Measurements from ENCODE around the gene ABCF2. TPM values are rescaled to one million over a fixed set of nuclear protein-coding genes. Genes with fewer than 3 reads are reported as not detected.

ABCF2 gene
- total and polyA plus RNA-seq, 2 donors, result 18.9 to 26.1 TPM

DNA sequence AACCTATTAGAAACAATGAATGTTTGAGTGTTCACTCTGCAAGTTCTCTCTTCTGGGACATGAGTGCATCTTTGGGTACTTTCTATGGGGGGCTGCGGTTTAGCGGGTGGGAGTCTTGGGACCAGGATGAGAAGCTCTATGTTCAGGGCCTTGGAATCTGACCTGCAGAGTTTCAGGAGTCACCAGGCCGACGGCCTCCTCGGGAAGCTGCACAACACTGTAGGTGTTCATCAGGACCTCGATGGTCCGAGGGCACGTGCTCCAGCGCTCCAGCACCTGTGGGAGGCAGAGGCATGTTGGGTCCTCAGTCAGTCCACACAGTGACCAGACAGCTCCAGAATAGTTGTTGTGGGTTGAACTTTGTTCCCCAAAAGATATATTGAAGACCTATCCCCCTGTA is 50.6 kb downstream of the ABCF2 start:
- Histone ChIP-seq H3K27ac (ENCODE audit: low read depth in 1 of 2, low read length in 1 of 2) (no peak overlapping the region), H3K4me3 (ENCODE audit: low read length in 2 of 2) (no peak overlapping the region), H3K27me3 (ENCODE audit: control insufficient read depth in 2 of 2, insufficient read depth in 1 of 2, low read length in 1 of 2) (peaks cover 7 to 69% of the 10 kb centered on the region in 2 donors), H3K9me3 (ENCODE audit: control insufficient read depth in 2 of 2, insufficient read depth in 1 of 2, low read length in 1 of 2) (peaks cover 4 to 32% of the 10 kb centered on the region in 2 donors), H3K36me3 (ENCODE audit: control insufficient read depth in 2 of 2, insufficient read depth in 2 of 2, low read length in 1 of 2) (no peaks in the 10 kb centered on the region), H3K4me1 (ENCODE audit: control insufficient read depth in 2 of 2, insufficient read depth in 2 of 2, low read length in 2 of 2) (no peaks in the 10 kb centered on the region)
- DNase-seq (ENCODE audit: low read depth in 6 of 9, low spot score in 9 of 9), result no peak
- WGBS, result 93% methylated on average over 9 of the region's 9 CpGs

DNA sequence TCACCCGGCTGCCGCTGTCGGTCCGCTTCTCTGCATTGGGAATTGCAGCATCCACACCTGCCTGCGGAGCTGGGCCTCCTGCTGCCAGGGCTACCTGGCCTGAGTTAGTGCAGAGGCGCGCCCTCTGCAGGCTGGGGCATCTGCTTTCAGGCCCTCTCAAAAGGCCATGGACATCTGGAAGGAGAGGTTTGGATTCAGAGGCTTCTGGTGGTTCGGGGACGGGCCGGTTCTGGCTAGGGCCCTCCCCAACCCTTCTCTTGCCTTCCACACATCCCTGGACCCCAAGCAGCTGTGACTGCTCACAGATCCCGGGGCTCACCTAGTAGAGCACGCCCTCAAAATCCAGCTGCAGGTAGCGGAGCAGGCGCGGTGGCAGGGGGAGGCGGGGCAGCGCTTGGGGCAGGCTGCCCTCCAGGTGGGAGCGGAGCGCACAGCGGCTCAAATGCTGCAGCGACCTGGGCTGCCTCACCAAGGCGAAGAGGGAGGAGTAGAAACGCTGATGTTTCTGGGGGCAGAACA is 51.2 kb downstream of the ABCF2 start:
- no peaks in the 10 kb centered on the region for H3K36me3 ChIP-seq (ENCODE audit: control insufficient read depth in 2 of 2, insufficient read depth in 2 of 2, low read length in 1 of 2)
- H3K9me3 ChIP-seq (ENCODE audit: control insufficient read depth in 2 of 2, insufficient read depth in 1 of 2, low read length in 1 of 2), result peaks cover 4 to 32% of the 10 kb centered on the region in 2 donors
- H3K27me3 ChIP-seq (ENCODE audit: control insufficient read depth in 2 of 2, insufficient read depth in 1 of 2, low read length in 1 of 2), result peaks cover 7 to 74% of the 10 kb centered on the region in 2 donors
- no peaks in the 10 kb centered on the region for H3K4me1 ChIP-seq (ENCODE audit: control insufficient read depth in 2 of 2, insufficient read depth in 2 of 2, low read length in 2 of 2)
- 90% methylated on average over 23 of the region's 23 CpGs for WGBS
- no peak overlapping the region for H3K4me3 ChIP-seq (ENCODE audit: low read length in 2 of 2)
- no peak overlapping the region for H3K27ac ChIP-seq (ENCODE audit: low read depth in 1 of 2, low read length in 1 of 2)
- DNase-seq (ENCODE audit: low read depth in 6 of 9, low spot score in 9 of 9), result no peak

DNA sequence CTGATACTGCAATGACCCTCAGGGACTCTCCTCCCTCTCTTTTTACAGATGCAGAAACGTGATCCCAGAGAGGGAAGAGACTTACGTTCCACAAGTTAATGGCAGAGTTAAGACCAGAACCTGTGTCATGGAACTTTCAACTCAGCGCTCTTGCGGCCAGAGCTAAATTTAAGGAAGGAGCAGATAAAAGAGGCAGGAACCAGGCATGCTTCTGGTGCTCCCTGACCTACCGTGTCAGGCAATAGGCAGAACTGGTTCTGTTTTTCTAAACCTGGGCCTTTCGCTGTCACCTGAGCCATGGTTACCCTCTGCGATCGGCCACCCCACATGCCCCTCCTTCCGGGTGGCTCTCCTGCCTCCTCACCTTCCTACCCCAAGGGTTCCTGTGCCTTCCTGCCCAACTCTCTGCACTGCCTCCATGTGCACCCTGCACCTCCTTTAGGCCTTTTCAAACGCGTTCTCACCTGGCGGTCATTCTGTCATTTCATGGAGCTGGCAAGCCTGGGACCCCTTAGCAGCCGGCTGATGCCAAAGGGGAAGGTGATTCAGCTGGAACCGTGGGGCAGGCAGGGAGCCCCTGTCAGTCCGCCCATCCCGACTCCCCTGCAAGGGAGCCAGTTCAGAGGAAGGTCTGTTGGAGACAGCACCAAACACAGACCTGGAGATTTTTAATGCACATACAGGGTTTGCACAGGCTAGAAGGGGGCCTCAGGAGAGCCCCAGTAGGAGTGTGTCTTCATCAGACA is 51.8 kb downstream of the ABCF2 start:
- Histone ChIP-seq H3K4me1 (ENCODE audit: control insufficient read depth in 2 of 2, insufficient read depth in 2 of 2, low read length in 2 of 2) (no peaks in the 10 kb centered on the region), H3K4me3 (ENCODE audit: low read length in 2 of 2) (no peak overlapping the region), H3K36me3 (ENCODE audit: control insufficient read depth in 2 of 2, insufficient read depth in 2 of 2, low read length in 1 of 2) (no peaks in the 10 kb centered on the region), H3K27ac (ENCODE audit: low read depth in 1 of 2, low read length in 1 of 2) (no peak overlapping the region), H3K27me3 (ENCODE audit: control insufficient read depth in 2 of 2, insufficient read depth in 1 of 2, low read length in 1 of 2) (peaks cover 7 to 80% of the 10 kb centered on the region in 2 donors), H3K9me3 (ENCODE audit: control insufficient read depth in 2 of 2, insufficient read depth in 1 of 2, low read length in 1 of 2) (peaks cover 4 to 32% of the 10 kb centered on the region in 2 donors)
- 82% methylated on average over 16 of the region's 16 CpGs for WGBS
- DNase-seq (ENCODE audit: low read depth in 6 of 9, low spot score in 9 of 9), result no peak

DNA sequence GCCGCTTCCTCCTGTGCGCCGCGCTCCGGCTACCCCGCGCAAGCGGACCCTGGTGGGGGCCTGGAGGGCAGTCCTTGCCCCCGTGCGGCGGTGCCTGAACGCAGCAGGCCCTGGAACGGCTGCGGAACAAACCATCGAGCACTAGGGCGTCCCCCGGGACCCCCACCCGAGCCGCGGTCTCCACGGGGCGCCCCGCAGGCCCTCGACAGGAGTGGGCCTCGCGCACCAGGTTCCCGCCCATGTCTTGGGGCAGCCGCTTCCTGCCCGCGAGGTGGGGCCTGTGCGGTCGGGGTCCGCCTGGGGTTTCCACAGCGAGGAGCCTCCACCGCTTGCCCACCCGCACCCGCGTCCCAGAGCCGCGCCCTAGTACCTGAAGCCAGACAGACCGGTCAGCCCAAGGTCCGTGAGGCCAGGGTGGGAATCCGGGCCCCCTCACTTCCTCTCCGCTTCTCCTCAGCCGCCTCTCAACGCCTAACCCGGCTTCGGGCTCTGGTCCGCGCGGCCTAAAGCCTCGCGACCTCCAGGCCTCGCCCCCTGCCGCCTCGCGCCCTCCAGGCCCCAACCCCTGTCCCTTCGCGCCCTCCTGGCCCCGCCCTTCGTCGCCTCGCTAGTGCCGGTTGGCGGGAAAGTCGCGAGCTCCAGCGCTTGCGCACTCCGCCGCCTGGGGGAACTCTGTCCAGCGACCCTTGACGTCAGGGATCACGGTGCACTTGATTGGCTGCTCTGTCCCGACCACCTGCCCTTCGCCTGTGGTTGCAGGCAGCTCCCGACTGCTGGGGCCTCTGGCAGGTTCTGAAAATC is 52.6 kb downstream of the ABCF2 start:
- DNase-seq (ENCODE audit: low read depth in 6 of 9, low spot score in 9 of 9), result peak in 1 of 9 donors; percentile 6

DNA sequence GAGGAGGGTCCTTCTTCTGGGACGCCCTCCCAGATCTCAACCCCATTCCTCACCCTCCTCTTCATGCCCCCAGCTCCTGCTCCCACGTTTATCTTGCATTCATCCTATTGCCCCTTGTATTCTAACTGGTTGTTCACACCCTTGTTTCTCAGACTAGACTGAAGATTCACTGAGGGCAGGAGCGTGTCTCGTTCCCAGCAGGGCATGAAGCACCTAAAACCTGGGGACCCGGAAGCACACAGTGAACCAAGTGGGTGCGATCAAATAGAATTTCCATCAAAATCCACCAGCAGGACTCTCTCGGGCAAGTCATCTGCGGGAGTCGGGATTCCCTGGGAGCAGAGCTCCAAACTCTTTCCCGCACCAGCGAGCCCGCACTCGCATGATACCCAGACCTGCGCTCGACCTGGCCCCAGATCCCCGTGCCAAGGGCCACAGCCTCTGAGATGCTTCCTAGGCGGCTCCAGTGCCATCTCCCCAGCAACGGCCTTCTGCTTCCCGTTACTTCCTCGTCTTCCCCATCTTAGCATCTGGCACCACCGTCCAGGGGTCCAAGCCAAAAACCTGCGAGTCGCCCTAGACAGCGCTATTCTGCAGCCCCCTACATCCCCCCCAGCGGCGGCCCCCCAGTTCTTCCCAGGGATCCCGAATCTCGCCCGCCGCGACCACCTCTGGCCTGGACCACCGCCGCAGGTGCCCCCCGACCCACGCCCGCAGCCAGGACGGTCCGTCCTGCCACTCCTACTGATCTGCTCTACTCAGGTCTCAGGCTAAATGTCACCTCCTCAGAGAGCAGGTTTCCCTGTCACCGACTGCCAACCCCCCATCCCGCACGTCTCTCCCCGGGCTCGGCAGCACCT is 53.4 kb downstream of the ABCF2 start:
- peaks cover 22 to 88% of the 10 kb centered on the region in 2 donors for H3K27me3 ChIP-seq (ENCODE audit: control insufficient read depth in 2 of 2, insufficient read depth in 1 of 2, low read length in 1 of 2)
- WGBS, result 91% methylated on average over 43 of the region's 43 CpGs
- DNase-seq (ENCODE audit: low read depth in 6 of 9, low spot score in 9 of 9), result no peak

More for the DNA sequence above, 52.6 kb downstream of the ABCF2 start:
- H3K27me3 ChIP-seq (ENCODE audit: control insufficient read depth in 2 of 2, insufficient read depth in 1 of 2, low read length in 1 of 2), result peaks cover 14 to 84% of the 10 kb centered on the region in 2 donors
- WGBS, result 69% methylated on average over 77 of the region's 77 CpGs
- H3K4me1 ChIP-seq (ENCODE audit: control insufficient read depth in 2 of 2, insufficient read depth in 2 of 2, low read length in 2 of 2), result no peaks in the 10 kb centered on the region
- no peak overlapping the region for H3K27ac ChIP-seq (ENCODE audit: low read depth in 1 of 2, low read length in 1 of 2)
- H3K4me3 ChIP-seq (ENCODE audit: low read length in 2 of 2), result no peak overlapping the region
- no peaks in the 10 kb centered on the region for H3K36me3 ChIP-seq (ENCODE audit: control insufficient read depth in 2 of 2, insufficient read depth in 2 of 2, low read length in 1 of 2)
- peaks cover 4 to 32% of the 10 kb centered on the region in 2 donors for H3K9me3 ChIP-seq (ENCODE audit: control insufficient read depth in 2 of 2, insufficient read depth in 1 of 2, low read length in 1 of 2)

DNA sequence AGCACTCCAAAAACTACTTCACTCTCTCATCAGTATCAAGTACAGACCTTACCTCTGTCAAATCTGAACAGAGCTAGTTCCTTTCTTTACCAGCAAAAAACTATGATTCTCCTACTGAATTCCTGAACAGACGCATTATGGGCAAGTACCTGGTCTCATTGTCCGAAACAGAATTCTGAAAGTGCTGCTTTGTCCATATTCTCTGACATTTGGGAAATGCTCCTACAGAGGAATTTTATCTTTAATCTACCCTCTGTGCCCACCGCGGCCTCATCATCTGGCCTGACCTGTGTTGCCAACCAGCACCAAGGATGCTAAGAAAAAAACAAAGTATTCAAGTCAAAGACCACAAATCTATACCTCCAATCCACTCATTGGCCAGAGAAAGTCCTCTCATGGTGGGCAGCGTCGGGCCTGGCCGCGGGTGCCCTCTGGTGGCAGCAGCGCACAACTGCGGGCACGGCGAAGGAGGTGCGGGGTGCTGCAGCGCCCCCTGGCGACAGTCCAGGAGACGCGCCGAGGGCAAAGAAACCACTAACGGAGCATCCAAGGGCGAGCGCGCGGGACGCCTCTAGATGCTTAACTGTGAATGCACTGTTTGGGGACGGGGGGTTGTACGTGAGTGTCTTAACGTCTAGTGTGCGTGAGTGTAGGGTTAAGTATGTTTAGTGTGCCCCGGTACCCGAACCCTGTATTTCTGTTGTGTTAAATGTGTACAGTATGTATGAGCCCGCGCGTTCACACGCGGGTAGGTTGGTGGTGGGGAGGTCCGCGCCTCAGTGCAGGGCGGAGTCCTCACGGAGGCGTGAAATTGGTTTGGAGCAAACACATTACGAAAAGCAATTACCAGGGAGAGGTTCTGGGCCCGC is 54.5 kb downstream of the ABCF2 start:
- no peaks in the 10 kb centered on the region for H3K36me3 ChIP-seq (ENCODE audit: control insufficient read depth in 2 of 2, insufficient read depth in 2 of 2, low read length in 1 of 2)
- DNase-seq (ENCODE audit: low read depth in 6 of 9, low spot score in 9 of 9), result peak; percentile 11 to 73 (median 56)
- no peak overlapping the region for H3K4me3 ChIP-seq (ENCODE audit: low read length in 2 of 2)
- H3K4me1 ChIP-seq (ENCODE audit: control insufficient read depth in 2 of 2, insufficient read depth in 2 of 2, low read length in 2 of 2), result no peaks in the 10 kb centered on the region
- 27% methylated on average over 42 of the region's 42 CpGs for WGBS
- peaks cover 4 to 32% of the 10 kb centered on the region in 2 donors for H3K9me3 ChIP-seq (ENCODE audit: control insufficient read depth in 2 of 2, insufficient read depth in 1 of 2, low read length in 1 of 2)
- peaks cover 33 to 91% of the 10 kb centered on the region in 2 donors for H3K27me3 ChIP-seq (ENCODE audit: control insufficient read depth in 2 of 2, insufficient read depth in 1 of 2, low read length in 1 of 2)
- H3K27ac ChIP-seq (ENCODE audit: low read depth in 1 of 2, low read length in 1 of 2), result no peak overlapping the region

More for the DNA sequence above, 53.4 kb downstream of the ABCF2 start:
- Histone ChIP-seq H3K4me1 (ENCODE audit: control insufficient read depth in 2 of 2, insufficient read depth in 2 of 2, low read length in 2 of 2) (no peaks in the 10 kb centered on the region), H3K4me3 (ENCODE audit: low read length in 2 of 2) (no peak overlapping the region), H3K27ac (ENCODE audit: low read depth in 1 of 2, low read length in 1 of 2) (no peak overlapping the region), H3K36me3 (ENCODE audit: control insufficient read depth in 2 of 2, insufficient read depth in 2 of 2, low read length in 1 of 2) (no peaks in the 10 kb centered on the region), H3K9me3 (ENCODE audit: control insufficient read depth in 2 of 2, insufficient read depth in 1 of 2, low read length in 1 of 2) (peaks cover 4 to 32% of the 10 kb centered on the region in 2 donors)

DNA sequence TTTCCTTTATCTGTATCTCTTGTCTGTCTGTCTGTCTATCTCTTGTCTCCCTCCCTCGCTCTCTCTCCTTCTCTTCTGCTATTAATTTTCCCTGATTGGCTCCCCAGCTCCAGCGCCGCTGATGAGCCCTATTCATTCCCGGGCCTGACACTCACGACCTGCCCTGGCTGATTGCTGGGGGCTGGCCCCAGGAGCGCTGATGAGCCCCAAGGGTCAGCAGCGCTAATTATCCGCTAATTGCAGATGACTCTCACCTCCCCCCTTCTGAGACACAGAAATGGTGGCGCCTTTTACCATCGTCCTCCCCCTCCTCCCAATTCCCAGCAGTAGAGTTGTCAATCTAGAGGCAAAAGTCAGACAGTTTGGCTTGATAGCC is 58.2 kb downstream of the ABCF2 start:
- Histone ChIP-seq H3K4me1 (ENCODE audit: control insufficient read depth in 2 of 2, insufficient read depth in 2 of 2, low read length in 2 of 2) (no peaks in the 10 kb centered on the region), H3K27ac (ENCODE audit: low read depth in 1 of 2, low read length in 1 of 2) (no peak overlapping the region), H3K9me3 (ENCODE audit: control insufficient read depth in 2 of 2, insufficient read depth in 1 of 2, low read length in 1 of 2) (peaks cover 1 to 15% of the 10 kb centered on the region in 2 donors), H3K27me3 (ENCODE audit: control insufficient read depth in 2 of 2, insufficient read depth in 1 of 2, low read length in 1 of 2) (peaks cover 59 to 99% of the 10 kb centered on the region in 2 donors), H3K4me3 (ENCODE audit: low read length in 2 of 2) (no peak overlapping the region), H3K36me3 (ENCODE audit: control insufficient read depth in 2 of 2, insufficient read depth in 2 of 2, low read length in 1 of 2) (no peaks in the 10 kb centered on the region)
- WGBS, result 38% methylated on average over 10 of the region's 10 CpGs
- no peak for DNase-seq (ENCODE audit: low read depth in 6 of 9, low spot score in 9 of 9)

All from thymus (tissue), 11 donors.